Ramos (cell line): ENCODE measurements around the gene SCMH1.
"Not testable (repeated sequence)": the region's sequence is repeated elsewhere in the genome, so short reads cannot be mapped to it uniquely, and the experiment has no call there.

Experiments
- in situ Hi-C: fragments of 300-500 bp; cut with MboI; formaldehyde crosslinking; loops from one replicate; pipeline ENCODE4 v1.14.3; 2022; ENCODE audit warnings: low sequenced_read_pairs; ENCODE audit not compliant: unreplicated experiment

The SCMH1 gene

GRCh38 chr1:41255978-41256377, 13.9 kb upstream of the SCMH1 start:
- in situ Hi-C loops: no loop called here

- in situ Hi-C loops: not testable (repeated sequence)
Measured at GRCh38 chr1:41251120-41251519, 9.0 kb upstream of the SCMH1 start.

GRCh38 chr1:41249319-41249718, 7.2 kb upstream of the SCMH1 start:
- in situ Hi-C loops: no loop called here

GRCh38 chr1:41246568-41246967, 4.5 kb upstream of the SCMH1 start:
- in situ Hi-C loops: no loop called here

- in situ Hi-C loops: no loop called here
Measured at GRCh38 chr1:41245659-41246058, 3.6 kb upstream of the SCMH1 start.

GRCh38 chr1:41243079-41243385, 926 bp upstream of the SCMH1 start:
- in situ Hi-C loops: no loop called here

- in situ Hi-C loops: no loop called here
Measured at GRCh38 chr1:41242342-41243078, 404 bp upstream of the SCMH1 start.

GRCh38 chr1:41241354-41241748, 755 bp downstream of the SCMH1 start:
- in situ Hi-C loops: no loop called here

GRCh38 chr1:41240781-41241353, 1.2 kb downstream of the SCMH1 start:
- in situ Hi-C loops: no loop called here

- in situ Hi-C loops: no loop called here
Measured at GRCh38 chr1:41239988-41240610, 2.0 kb downstream of the SCMH1 start.

GRCh38 chr1:41238311-41238988, 3.7 kb downstream of the SCMH1 start:
- in situ Hi-C loops: no loop called here

GRCh38 chr1:41236781-41237180, 5.3 kb downstream of the SCMH1 start:
- in situ Hi-C loops: no loop called here

GRCh38 chr1:41235893-41236292, 6.2 kb downstream of the SCMH1 start:
- in situ Hi-C loops: no loop called here

GRCh38 chr1:41233708-41234107, 8.4 kb downstream of the SCMH1 start:
- in situ Hi-C loops: no loop called here

GRCh38 chr1:41232305-41232704, 9.8 kb downstream of the SCMH1 start:
- in situ Hi-C loops: no loop called here

GRCh38 chr1:41230656-41231055, 11.4 kb downstream of the SCMH1 start:
- in situ Hi-C loops: no loop called here

GRCh38 chr1:41229219-41229618, 12.9 kb downstream of the SCMH1 start:
- in situ Hi-C loops: not testable (repeated sequence)

- in situ Hi-C loops: no loop called here
Measured at GRCh38 chr1:41226815-41227434, 15.2 kb downstream of the SCMH1 start.

GRCh38 chr1:41225495-41225894, 16.6 kb downstream of the SCMH1 start:
- in situ Hi-C loops: no loop called here

GRCh38 chr1:41222496-41222895, 19.6 kb downstream of the SCMH1 start:
- in situ Hi-C loops: no loop called here

GRCh38 chr1:41221995-41222394, 20.1 kb downstream of the SCMH1 start:
- in situ Hi-C loops: no loop called here
